8988T (cell line): ENCODE measurements around the gene SELP.
"Not testable (repeated sequence)": the region's sequence is repeated elsewhere in the genome, so short reads cannot be mapped to it uniquely, and the experiment has no call there.

Experiments used
- DNase-seq: peaks from one replicate; pipeline ENCODE4 v3.0.0; 2011

The SELP gene

DNA sequence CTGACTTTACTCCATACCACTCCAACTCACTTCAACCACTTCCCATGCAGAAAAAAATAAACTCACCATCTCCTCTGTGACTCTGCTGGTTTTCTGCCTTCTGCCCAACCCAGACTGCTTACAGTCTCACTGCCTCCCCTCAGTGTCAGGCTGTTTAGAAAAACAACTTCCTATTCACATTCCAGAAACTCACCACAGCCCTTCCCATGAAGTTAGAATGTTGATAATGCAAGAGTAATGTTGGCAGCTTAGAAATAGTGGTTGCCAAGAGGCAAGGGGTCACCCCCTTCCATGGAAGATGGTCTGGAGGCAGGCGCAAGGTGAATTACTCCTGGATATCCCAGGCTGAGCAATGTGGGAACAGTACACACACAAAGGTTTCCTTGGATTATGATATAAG is at the start of gene SELP:
Gene SELP, minus strand, starts transcription at position 119 of the 400 bp plus-strand sequence. Its CDS starts 50 bp downstream, at position 69.
- DNase-seq: no peak

DNA sequence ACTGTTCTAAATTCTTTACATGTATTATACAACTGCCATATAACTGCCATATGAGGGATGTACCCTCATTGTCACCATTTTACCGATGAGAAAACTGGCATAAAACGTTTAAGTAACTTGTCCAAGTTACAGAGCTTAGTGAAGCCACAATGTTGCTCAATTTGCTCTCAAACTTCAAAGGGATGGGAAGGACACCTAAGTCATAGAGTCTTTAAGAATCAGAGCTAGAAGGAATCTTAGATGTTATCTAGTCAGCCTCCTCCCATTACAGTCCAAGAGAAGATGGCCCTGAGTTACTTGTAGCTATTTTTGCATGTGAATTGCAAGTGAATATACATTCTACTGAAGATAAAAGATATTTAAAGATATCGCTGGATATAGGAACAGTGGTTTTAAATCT is 49.8 kb upstream of the SELP start:
- DNase-seq: no peak

DNA sequence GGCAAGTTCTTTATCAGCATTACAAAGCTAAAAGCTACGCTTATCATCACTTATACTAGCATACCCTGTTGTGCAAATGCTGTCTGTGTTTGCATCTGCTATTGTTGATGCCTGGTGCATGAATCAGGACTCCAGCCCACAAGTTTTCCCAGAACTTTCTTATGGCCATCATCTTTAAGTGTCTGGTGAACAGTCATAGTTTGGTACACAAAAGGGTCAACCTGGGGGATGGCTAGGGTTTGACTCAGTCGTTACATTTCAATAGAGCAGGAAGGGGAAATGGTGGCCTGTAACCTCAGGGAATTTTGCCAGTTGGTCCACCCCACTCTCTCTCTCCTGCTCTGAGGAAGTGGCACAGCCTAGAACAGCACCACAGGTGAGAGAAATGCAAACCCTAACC is 46.1 kb upstream of the SELP start:
- DNase-seq: no peak

DNA sequence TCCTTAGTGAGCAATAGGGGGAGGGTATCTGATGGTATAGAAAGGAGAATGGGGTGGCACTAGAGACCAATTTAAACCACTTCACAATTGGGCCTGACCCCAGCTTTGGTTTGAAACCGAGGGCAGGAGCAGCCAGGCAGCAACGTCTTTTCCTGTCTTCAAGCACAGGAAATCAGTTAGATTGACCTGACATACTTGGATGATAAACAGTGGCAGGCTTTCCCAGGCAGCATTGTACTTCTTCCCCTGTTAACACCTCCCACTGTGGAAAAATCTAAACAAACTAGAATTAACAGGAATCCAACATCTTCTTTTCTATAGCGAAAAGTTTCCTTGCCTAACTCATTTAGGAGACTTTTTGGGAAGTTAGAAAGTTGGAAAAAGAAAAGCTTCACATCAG is 40.9 kb upstream of the SELP start:
- no peak for DNase-seq

DNA sequence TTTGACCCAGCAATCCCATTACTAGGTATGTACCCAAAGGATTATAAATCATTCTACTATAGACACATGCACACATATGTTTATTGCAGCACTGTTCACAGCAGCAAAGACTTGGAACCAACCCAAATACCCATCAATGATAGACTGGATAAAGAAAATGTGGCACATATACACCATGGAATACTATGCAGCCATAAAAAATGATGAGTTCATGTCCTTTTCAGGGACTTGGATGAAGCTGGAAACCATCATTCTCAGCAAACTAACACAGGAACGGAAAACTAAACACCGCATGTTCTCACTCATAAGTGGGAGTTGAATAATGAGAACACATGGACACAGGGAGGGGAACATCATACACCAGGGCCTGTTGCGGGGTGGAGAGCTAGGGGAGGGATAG is 40.3 kb upstream of the SELP start:
- DNase-seq: not testable (repeated sequence)

DNA sequence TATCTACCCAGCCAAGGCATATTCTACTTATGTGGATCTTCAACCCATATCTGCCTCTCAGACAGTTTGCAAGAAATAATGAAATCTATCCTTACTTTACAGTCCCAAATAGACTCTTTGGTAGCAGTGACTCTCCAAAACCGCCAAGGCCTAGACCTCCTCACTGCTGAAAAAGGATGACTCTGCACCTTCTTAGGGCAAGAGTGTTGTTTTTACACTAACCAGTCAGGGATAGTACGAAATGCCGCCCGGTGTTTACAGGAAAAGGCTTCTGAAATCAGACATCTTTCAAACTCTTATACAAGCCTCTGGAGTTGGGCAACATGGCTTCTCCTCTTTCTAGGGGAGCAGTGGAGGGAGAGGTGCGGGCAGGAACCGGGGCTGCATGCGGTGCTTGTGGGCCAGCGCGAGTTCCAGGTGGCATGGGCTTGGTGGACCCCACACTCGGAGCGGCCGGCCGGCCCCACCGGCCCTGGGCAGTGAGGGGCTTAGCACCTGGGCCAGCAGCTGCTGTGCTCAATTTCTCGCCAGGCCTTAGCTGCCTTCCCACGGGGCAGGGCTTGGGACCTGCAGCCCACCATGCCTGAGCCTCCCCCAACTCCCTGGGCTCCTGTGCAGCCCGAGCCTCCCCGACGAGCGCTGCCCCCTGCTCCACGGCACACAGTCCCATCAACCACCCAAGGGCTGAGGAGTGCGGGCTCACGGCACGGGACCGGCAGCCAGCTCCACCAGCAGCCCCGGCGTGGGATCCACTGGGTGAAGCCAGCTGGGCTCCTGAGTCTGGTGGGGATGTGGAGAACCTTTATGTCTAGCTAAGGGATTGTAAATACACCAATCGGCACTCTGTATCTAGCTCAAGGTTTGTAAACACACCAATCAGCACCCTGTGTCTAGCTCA is 38.0 kb upstream of the SELP start:
- not testable (repeated sequence) for DNase-seq

DNA sequence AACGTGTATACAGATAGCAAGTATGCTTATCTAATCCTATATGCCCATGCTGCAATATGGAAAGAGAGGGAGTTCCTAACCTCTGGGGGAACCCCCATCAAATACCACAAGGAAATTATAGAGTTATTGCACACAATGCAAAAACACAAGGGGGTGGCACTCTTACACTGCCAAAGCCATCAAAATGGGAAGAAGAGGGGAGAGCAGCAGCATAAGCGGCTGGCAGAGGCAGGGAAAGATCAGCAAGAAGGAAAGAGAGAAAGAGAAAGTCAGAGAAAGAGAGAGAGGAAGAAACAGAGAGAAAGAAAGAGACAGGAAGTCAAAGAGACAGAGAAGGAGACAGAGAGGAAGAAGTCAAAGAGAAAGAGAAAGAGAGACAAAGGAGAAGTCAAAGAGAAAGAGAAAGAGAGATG is 37.3 kb upstream of the SELP start:
- not testable (repeated sequence) for DNase-seq

DNA sequence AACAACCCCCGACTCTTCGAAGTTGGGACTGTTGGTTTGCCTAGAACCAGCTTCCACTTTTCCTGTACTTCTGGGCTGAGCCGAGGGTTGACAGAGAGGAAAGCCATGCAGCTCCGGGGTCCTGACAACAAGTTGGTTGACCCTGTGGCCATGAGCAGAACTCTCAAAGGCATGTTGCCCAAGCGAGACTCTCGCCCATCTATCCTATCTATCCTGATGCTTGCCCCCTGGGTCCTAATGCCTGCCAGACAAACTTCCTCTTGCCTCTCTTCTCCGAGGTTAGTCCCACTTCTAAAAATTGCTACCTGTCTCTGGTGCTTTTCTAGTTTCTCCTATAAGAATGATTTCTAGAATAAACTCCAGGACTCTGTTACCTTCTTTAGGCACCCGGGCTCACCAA is 32.8 kb upstream of the SELP start:
- not testable (repeated sequence) for DNase-seq

DNA sequence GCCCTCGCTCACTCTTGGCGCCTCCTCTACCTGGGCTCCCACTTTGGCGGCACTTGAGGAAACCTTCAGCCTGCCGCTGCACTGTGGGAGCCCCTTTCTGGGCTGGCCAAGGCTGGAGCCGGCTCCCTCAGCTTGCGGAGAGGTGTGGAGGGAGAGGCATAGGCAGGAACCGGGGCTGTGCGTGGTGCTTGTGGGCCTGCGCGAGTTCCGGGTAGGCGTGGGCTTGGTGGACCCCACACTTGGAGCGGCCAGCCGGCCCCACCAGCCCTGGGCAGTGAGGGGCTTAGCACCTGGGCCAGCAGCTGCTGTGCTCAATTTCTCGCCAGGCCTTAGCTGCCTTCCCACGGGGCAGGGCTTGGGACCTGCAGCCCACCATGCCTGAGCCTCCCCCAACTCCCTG is 31.1 kb upstream of the SELP start:
- not testable (repeated sequence) for DNase-seq

DNA sequence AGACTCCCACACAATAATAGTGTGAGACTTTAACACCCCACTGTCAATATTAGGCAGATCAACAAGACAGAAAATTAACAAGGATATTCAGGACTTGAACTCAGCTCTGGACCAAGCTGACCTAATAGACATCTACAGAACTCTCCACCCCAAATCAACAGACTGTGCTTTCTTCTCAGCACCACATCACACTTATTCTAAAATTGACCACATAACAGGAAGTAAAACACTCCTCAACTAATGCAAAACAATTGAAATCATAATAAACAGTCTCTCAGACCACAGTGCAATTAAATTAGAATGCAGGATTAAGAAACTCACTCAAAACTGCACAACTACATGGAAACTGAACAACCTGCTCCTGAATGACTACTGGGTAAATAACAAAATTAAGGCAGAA is 28.9 kb upstream of the SELP start:
- not testable (repeated sequence) for DNase-seq

DNA sequence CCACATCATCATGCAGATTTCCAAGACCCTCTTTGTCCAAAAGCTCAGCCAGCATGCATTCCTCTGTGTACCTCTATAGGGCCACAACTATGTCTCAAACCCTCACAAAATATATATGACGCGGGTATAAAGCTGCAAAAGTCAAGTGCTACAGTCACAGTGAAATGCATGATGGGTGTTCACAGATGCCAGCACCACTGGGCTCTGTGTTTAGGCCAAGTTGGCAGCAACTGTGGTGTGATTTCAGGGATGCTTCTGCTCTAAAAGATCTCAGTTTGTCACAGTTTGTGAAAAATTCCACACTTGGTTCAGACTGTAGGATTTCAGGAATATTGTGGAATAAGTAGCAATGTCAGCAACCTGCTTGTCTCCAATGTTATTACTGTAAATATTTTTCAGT is 23.9 kb upstream of the SELP start:
- no peak for DNase-seq

DNA sequence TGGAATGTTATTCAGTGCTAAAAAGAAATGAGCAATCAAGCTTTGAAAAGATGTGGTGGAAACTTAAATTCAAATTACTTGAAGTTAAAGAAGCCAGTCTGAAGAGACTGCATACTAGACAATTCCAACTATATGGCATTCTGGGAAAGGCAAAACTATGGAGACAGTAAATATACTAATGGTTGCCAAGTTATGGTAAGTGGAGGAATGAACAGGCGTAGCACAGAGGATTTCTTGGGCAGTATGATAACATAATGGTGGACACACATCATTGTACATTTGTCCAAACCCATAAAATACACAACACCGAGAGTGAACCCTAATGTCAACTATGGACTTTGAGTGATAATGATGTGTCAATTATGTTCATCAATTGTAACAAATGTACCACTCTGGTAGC is 21.1 kb upstream of the SELP start:
- no peak for DNase-seq

DNA sequence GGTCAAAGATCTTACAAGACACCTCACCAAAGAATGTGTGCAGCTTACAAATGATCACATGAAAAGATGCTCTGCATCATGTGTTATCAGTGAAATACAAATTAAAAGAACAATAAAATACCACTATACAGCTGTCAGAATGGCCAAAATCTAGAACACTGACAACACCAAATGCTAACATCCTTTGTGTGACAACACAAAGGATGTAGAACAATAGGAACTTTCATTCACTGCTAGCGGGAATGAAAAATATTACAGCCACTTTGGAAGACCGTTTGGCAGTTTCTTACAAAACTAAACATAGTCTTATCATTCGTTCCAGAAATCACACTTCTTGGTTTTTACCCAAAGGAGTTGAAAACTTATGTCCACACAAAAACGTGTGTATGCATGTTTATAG is 20.6 kb upstream of the SELP start:
- no peak for DNase-seq

DNA sequence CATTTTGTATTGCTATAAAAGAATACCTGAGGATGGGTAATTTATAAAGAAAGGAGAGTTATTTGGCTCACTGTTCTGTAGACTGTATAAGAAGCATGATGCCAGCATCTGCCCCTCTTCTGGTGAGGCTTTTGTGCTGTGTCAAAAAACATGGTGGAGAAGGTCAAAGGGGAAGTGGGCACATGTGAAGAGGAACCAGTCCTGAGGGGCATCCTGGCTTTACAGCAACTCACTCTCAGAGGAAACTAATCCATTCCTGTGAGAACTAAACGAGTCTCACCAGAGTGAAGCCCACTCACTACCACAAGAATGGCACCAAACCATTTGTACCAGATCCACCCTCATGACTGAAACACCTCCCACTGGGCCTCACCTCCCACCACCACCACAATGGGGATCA is 18.8 kb upstream of the SELP start:
- DNase-seq: no peak

DNA sequence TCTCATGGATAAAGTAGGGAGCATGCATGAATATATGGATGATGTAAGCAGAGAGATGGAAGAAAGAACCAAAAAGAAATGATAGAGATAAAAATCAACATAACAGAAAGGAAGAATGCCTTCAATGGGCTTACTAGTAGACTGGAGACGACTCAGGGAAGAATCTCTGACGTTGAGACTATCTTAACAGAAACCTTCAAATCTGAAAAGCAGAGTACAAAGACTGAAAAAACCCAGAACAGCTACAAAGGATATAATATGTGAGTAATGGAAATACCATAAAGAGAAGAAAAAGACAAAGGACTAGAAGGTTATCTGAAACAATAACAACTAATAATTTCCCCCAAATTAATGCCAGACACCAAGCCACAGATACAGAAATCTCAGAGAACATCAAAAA is 18.3 kb upstream of the SELP start:
- DNase-seq: no peak

DNA sequence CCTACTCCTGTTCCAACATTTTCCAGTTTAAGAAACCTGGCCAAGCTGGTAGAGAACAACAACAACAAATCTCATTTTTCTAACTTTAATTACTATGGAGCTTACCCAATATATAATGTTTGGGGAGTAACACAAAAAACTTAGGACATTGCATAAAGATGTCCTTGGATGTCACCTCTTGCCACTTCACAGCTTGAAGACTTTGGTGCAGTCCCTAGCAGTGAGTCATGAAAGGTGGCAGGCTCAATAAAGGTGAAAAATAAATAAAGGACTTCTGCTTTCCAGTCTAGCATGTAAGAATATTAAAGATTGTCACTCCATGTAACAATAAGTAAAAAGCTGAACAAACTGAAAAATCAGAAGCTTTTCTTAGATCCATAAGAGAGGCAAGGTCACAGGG is 17.6 kb upstream of the SELP start:
- no peak for DNase-seq

DNA sequence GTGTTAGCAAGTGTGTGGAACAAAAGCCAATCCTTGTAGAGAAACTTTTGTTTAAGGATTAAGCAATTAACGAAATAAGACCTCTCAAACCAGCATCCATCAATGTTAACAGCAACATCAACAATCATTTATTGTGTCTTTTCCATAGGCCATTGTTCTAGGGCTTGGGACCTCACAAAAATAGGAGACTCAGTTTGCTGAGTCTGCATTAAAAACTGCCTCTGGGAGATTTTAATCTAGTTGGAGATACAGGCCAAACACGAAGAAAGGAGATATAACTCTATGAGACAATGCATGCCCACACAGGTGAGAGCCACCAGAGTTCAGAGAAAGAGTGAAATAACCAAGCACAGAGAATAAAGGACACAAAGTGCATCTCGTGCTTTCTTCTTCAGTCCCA is 14.4 kb upstream of the SELP start:
- DNase-seq: no peak

DNA sequence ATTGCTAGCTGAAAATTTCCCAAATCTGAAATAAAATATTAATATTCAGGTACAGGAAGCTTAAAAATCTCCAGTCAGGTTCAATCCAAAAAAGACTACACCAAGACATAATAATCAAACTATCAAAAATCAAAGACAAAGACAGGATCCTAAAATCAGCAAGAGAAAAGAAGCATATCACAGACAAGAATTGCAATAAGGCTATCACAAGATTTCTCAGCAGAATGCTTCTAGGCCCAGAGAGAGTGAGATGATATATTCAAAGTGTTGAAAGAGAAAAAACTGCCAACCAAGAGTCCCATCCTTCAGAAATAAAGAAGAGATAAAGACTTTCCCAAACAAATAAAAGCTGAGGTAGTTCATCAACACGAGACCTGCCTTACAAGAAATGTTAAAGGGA is 5.0 kb upstream of the SELP start:
- DNase-seq: no peak

DNA sequence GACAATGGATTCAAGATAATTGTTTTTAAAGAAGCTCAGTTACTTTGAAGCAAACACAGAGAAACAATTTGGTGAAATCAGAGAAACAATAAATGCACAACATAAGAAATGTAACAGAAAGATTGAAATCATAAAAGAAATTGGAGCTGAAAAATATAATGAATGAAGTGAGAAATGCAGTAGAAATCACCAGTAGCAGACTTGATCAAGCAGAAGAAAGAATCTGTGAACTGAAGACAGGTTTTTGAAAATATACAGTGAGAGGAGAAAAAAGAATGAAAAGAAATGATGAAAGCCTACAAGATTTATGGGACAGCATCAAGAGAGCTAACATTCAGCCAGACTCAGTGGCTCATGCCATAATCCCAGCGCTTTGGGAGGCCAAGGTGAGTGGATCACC is 4.2 kb upstream of the SELP start:
- no peak for DNase-seq

DNA sequence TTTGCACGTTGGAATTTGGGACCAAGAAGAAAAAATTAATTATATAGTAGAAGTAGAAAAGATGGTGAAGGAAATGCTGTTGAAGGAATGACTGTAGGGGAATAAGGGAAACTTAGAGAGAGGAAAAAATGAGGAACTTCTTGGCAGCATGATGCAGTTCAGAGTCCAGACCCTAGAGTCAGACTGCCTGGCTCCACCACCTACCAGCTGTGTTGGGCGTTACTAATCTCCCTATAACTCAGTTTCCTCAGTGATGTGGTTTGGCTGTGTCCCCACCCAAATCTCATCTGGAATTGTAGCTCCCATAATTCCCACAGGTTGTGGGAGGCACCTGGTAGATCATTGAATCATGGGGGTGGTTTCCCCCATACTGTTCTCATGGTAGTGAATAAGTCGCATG is 1.3 kb upstream of the SELP start:
- no peak for DNase-seq

DNA sequence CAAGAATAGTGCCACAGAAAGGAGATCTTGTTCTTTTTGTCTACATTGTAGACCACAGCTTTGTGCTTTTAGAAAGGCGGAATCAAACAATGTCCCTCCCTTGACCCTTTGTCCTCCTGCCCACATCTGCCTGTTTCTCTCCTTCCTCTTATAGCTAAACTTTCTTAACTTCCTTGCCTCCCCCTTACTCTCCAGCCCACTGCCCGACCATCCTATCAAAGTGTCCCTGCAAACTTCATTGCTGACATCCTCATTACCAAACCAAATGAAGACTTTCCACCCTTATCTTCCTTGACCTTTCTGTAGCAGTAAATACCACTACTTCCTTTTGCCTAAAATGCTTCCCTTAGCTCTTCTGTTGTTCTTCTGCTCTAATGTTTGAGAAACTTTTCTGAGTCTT is 5.0 kb downstream of the SELP start:
- DNase-seq: no peak

DNA sequence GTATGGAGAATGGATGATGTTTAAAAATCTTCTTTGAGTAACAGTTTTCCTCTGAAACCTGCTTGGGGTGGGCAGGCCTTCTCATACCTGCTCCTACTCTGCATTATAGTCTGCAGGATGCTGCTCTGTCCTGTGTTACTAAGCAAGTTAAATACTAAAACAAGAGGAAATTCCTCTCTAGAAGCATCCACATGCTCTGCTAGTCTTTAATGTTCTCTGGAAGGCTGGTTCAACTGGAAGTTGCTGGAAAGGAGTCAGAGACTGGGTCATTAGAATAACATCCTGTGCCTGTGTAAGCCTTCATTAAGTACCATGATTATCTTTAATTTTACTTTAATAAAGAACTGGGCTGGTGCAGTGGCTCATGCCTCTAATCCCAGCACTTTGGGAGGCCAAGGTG is 5.8 kb downstream of the SELP start:
- DNase-seq: no peak

DNA sequence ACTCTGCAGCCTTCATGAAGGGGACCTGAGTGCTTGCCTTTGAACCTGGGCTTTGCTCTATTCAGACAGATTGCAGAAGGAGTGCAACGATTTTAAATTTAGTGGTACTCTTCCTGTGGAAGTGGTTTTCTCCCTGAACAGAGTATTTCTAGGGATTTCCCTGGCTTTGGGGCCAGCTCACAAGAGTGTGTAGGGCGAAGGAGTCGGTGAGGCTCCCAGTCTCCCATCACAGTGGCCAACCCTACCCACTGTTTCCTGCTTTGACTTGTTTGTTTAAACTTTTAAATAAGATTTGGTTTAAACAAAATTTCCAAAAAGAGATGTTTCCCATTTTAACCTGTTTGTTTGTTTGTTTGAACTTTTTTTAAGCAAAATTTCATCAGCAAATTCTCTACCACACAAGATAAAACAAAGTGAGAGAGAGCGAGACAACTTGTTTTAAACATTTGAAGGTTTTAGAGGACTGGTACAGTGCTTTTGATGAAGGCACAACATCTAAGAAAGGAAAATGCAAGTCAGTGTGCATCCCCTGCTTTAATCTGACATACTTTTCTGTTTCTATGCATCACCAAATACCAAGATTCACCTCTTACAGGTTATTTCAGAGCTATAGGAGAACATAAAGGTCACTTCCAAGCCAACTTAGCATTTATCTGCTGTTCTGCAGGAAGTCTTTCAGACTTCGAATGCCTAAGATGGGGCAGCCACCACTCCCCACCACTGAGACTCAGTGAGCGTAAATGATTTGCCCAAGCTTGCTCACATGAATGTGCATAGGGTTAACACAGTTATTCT is 6.6 kb downstream of the SELP start:
- no peak for DNase-seq

DNA sequence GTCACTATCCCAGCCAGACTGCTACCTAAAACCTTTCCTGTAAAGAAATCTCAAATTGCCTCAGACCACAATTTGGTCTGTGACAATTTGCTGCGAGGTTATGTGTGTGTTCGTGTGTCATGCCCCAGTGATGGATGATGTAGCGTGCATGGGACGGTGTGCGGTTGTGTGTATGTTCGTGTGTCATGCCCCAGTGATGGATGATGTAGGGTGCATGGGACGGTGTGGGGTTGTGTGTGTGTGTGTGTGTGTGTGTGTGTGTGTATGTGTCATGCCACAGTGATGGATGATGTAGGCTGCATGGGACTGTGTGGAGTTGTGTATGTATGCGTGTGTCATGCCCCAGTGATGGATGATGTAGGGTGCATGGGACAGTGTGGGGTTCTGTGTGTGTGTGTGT is 9.4 kb downstream of the SELP start:
- no peak for DNase-seq
